SKM-1 treated with dmso at 0.1 percent for 144 hours (cell line): ENCODE measurements around the gene TNS1.
A peak's percentile ranks its signal among the peaks of the same experiment; 100 is the strongest.

Source experiments
- DNase-seq: peaks from one replicate; lab custom pipeline; 2025; ENCODE audit not compliant: unreplicated experiment; lab: John Stamatoyannopoulos, UW

The TNS1 gene

GRCh38 chr2:218002143-218002844 lies 501 bp downstream of the TNS1 start:
- DNase-seq: no peak

GRCh38 chr2:218001629-218002028 lies 1.2 kb downstream of the TNS1 start:
- no peak for DNase-seq

GRCh38 chr2:218000136-218000535 lies 2.7 kb downstream of the TNS1 start:
- DNase-seq: peak; percentile 17

DNA sequence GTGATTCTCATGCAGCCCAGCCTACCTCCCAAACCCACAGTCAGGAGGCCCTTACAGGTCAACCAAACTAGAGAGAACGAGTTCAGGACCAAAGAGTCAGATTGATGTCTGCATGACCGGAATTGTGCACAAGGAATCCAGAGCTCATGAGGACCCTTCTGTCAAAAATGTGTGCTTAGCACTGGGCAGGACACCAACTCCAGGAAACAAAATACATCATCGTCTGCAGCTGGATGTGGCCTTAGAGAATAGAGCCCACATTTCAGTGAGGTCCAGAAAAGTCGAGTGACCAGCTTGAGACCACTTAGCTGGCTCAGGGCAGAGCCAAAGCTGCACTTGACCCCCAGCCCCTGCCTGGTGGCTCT lies 3.2 kb downstream of the TNS1 start:
- DNase-seq: no peak

- no peak for DNase-seq
Observed at GRCh38 chr2:217998926-217999594, 3.7 kb downstream of the TNS1 start.

DNA sequence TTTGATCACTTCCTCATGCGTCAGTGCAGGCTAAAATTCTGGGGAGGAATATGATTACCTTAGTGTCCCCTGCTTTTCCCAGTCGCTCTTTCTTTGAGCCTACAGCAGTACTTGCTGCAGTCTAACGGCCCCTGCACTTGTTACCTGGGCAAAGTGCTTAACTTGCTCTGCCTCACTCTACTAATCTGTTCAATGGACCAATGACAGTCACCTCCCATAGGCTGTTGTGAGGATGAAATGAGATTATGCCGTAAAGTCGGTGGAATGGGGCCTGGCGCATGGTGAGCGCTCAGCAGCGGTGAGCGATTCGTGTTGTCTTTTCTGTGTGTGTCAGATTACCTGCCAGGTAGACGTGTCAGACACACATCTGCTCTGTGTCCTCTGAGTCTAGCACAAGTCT lies 5.3 kb downstream of the TNS1 start:
- DNase-seq: no peak

- no peak for DNase-seq
Observed at GRCh38 chr2:217996361-217996760, 6.4 kb downstream of the TNS1 start.

GRCh38 chr2:217995731-217996231 lies 7.0 kb downstream of the TNS1 start:
- DNase-seq: no peak

DNA sequence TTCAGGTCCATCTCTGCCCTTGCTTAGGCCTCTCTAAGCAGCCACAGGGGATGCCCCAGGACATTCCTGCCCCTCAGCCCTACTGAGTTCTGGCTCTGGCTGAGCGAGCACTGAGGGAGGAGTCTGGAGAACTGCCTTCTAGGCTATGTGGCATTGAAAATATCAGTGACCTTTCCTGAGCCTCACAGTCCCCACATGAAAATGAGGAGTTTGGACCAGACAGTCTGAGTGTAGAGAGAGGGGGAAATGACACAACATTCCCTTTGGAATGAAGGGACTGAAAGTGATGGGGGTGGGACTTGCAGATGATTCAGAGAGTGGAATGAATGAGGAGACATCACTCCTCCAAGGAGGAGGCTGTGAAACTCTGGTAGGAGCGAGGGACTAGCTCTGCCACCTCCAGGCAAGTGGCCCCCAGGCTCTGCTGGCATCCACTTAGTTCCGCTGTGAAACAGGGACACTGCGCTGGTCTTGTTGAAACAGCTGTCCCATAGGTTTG lies 8.0 kb downstream of the TNS1 start:
- DNase-seq: no peak

DNA sequence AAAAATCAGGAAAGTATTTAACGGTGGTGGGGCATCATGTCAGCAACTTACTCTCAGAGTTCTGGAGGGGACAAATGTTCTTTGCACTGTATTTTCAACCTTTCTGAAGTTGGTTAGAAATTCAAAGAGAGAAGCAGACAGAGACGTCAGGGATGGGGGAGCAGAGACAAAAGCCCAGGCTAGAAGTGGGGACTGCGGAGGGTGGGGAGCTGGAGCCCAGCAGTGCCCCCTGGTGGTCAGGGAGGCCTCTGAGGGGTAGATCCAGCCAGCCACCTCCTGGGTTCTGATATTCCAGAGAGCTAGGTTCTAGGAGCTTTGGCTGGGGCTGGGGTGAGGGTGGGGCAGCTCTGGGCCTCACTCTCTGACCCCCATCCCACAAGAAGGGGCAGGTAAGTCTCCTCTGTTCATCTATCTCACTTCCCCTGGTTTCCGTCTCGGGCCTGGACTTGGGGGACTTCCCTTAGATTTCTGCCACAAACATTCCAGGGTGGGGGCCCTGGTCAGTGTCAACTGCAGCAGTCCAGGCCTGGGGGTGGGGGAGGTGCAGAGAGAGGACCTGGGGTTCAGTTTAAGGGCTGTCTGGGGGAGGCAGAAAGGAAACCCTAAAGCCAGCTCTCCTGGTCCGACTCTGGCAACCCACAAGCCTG lies 8.9 kb downstream of the TNS1 start:
- no peak for DNase-seq

GRCh38 chr2:217993138-217993537 lies 9.7 kb downstream of the TNS1 start:
- no peak for DNase-seq

DNA sequence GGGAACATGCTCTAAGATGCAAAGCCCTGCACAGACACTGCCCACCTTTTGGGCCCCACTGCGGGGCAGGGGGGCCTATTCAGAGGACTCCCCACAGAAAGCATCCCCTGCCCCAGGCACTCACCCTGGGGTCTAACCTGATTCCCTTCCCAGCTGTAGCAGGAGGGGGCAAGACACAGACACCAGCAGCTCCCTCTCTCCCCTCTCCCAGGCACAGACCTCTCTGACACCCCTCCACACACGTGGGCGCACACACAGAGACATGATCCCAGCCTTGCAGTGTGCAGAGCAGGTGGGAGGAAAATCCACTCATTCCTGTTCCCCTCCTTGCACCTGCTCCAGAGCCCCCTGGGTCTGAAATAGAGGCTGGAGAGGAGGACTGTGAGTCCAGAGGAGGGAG lies 10.7 kb downstream of the TNS1 start:
- DNase-seq: no peak

- DNase-seq: no peak
Observed at GRCh38 chr2:217990791-217991465, 11.9 kb downstream of the TNS1 start.

GRCh38 chr2:217990389-217990788 lies 12.4 kb downstream of the TNS1 start:
- no peak for DNase-seq

DNA sequence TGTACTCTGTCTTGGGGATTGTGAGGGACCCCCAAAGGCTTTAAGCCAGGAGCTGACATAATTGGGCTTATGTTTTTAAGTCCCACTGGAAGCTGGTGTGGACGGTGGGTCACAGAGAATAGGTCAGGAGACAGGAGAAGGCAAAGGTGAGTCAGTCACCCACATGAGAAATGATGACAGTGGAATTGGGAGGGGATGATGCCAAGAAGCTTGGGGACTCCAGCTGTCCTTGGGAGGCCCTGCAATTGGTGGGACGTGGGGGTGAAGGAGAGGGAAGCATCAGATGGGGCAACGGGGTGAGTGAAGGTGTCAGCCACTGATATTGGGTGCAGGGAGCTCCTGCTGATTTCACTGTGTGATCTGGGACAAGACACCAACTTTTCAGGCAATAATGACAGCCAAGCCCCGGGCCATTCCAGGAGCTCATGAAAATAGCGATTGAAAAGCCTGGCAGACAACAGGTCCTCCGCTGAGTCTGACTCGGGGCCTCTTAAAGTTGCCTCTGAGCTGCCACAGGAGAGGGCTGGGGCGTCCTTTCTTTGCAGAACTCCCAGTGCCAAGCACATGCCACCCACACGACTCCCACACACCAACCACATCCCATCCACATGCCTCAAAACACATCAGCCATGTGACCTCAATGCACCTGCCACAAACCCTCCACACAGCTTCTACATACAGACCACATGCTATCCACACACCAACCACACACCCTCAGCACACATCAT lies 13.4 kb downstream of the TNS1 start:
- DNase-seq: no peak

GRCh38 chr2:217988840-217989204 lies 14.0 kb downstream of the TNS1 start:
- DNase-seq: no peak

DNA sequence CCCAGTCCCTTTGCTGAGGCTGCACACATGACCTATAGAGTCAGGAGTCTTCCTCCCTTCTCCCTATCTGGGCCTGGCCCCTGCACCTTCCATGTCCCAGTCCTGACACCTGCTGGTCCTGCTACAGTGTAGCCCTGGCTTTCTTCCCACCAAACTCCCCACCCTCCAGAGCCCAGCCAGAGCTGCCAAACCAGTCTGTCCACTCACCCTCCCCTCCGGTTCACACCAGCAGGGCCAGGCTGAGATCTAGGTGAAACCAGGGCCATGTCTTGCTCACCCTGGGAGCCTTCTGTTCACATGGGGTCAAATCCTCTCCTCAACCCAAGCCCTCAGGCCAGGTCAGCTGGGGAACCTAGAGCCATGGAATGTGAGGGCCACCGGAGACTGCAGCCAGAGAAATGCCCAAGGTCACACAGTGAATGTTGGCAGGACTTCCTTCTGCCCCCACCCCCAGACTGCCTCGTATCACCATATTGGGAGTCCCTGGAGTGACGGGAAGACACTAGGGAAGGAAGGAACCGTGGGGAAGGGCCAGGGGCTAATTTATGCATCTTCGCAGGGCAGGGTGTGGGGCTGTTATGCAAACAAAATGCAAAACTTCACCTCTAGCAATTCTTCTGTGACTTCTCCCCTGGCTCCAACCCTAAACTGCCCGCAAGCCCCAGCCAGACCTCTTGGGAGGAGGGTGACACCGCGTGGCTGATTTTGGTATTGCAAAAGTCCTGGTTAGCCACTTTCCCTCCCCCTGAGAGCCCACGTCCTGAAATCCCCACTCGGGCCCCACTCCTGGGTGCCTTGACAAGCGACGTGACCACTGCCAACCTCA lies 14.6 kb downstream of the TNS1 start:
- peak; percentile 68 for DNase-seq

- no peak for DNase-seq
Observed at GRCh38 chr2:217987391-217987790, 15.4 kb downstream of the TNS1 start.

GRCh38 chr2:217986256-217986961 lies 16.4 kb downstream of the TNS1 start:
- no peak for DNase-seq
